ENCODE data around the gene DCAKD. TPM values are rescaled to one million over a fixed set of nuclear protein-coding genes. Genes with fewer than 3 reads are reported as not detected.

DCAKD gene
- total RNA-seq, 4 donors from 2014 or later: 47.7 to 53.2 (median 49.5) TPM

- Histone ChIP-seq H3K27me3 (peaks cover 0 to 25% of the 10 kb centered on the region in 2 donors), H3K4me1 (no peaks in the 10 kb centered on the region), H3K4me3 (no peak overlapping the region), H3K9me3 (no peaks in the 10 kb centered on the region), H3K27ac (no peak overlapping the region), H3K36me3 (no peaks in the 10 kb centered on the region)
- no peak for DNase-seq (ENCODE audit: low spot score in 2 of 2)
- TF ChIP-seq EP300 (IDR thresholded peaks at IDR 0.05): no peak
- no peak for TF ChIP-seq POLR2A (IDR thresholded peaks at IDR 0.05)
- TF ChIP-seq CTCF (IDR thresholded peaks at IDR 0.05): no peak
- WGBS, 2 donors: 52 to 69% methylated on average over 9 of the region's 9 CpGs
These were observed 71.9 kb downstream of the DCAKD start for GRCh38 chr17:44979426-44979995.

DNA sequence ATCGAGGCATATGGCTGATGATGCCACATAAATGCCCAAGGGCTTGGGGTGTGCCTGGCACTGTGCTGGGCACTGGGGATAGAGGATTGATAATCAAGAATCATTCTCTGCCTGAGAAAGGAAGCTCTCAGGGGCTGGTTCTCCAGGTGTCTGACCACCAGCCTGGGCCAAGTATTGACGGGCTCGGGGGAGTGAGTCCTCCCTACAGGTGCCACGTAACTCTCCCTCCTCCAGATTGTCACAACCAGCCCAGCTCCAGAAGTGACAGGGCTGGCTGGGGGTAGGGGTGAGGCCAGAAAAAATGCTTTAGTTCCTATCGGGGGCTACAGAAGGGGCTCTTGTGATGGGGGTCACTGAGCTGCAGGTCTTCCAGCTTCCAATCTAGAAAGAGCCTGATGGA, 72.6 kb downstream of the DCAKD start:
- TF ChIP-seq POLR2A (IDR thresholded peaks at IDR 0.05) (no peak), EP300 (IDR thresholded peaks at IDR 0.05) (no peak), CTCF (IDR thresholded peaks at IDR 0.05) (no peak)
- Histone ChIP-seq H3K9me3 (no peaks in the 10 kb centered on the region), H3K27ac (no peak overlapping the region), H3K4me1 (no peaks in the 10 kb centered on the region), H3K27me3 (peaks cover 0 to 29% of the 10 kb centered on the region in 2 donors), H3K36me3 (no peaks in the 10 kb centered on the region), H3K4me3 (no peak overlapping the region)
- DNase-seq (ENCODE audit: low spot score in 2 of 2): no peak
- WGBS, 2 donors: 91 to 98% methylated on average over 5 of the region's 5 CpGs

DNA sequence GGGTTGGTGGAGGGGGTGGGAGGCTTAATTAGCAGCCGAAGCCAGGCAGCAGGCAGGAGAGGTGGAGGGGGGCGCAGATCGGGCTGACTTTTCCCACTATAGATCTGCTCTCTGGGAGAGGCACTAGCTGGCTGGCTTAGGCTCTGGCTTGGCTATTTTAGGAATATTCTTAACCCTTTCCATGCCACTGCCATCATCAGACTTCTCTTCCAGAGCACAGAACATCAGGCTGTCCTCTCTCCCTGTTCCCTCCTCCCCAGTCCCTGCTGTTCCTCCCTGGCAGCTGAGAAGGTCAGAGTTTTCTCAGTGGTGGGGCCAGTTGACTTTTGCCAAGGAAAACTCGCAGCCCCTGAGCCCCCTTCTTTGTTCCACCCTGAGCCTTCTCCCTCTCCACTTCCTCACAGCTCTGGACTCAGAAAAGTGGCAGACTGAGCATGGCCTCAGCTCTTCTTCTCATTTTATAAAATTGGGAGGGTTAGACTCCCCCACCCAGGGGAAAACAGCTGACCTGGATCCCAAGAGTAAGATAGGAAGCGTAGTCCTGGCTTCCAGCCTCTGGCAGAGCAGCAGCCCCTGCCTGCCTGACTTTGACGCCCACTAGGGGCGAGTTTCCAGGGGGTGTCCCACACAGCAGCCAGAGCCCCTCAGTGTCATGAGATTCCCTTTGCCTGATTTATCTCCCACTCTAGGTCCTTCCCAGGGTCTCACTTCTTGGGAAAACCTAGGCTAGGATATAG, 73.5 kb downstream of the DCAKD start:
- TF ChIP-seq POLR2A (IDR thresholded peaks at IDR 0.05) (no peak), CTCF (IDR thresholded peaks at IDR 0.05) (no peak), EP300 (IDR thresholded peaks at IDR 0.05) (no peak)
- Histone ChIP-seq H3K9me3 (no peaks in the 10 kb centered on the region), H3K27me3 (peaks cover 0 to 29% of the 10 kb centered on the region in 2 donors), H3K27ac (no peak overlapping the region), H3K36me3 (no peaks in the 10 kb centered on the region), H3K4me1 (no peaks in the 10 kb centered on the region), H3K4me3 (no peak overlapping the region)
- no peak for DNase-seq (ENCODE audit: low spot score in 2 of 2)
- WGBS, 2 donors: 42 to 44% methylated on average over 7 of the region's 7 CpGs

GRCh38 chr17:44977065-44977464, 74.4 kb downstream of the DCAKD start:
- TF ChIP-seq CTCF (IDR thresholded peaks at IDR 0.05): no peak
- no peak for TF ChIP-seq EP300 (IDR thresholded peaks at IDR 0.05)
- TF ChIP-seq POLR2A (IDR thresholded peaks at IDR 0.05): no peak
- Histone ChIP-seq H3K36me3 (no peaks in the 10 kb centered on the region), H3K27me3 (peaks cover 0 to 29% of the 10 kb centered on the region in 2 donors), H3K9me3 (no peaks in the 10 kb centered on the region), H3K4me1 (no peaks in the 10 kb centered on the region), H3K4me3 (no peak overlapping the region), H3K27ac (no peak overlapping the region)
- WGBS, 2 donors: 65 to 77% methylated on average over 3 of the region's 3 CpGs
- no peak for DNase-seq (ENCODE audit: low spot score in 2 of 2)

- TF ChIP-seq EP300 (IDR thresholded peaks at IDR 0.05) (no peak), POLR2A (IDR thresholded peaks at IDR 0.05) (no peak), CTCF (IDR thresholded peaks at IDR 0.05) (no peak)
- Histone ChIP-seq H3K4me1 (no peaks in the 10 kb centered on the region), H3K27ac (no peak overlapping the region), H3K4me3 (no peak overlapping the region), H3K9me3 (no peaks in the 10 kb centered on the region), H3K27me3 (peaks cover 0 to 29% of the 10 kb centered on the region in 2 donors), H3K36me3 (no peaks in the 10 kb centered on the region)
- DNase-seq (ENCODE audit: low spot score in 2 of 2): no peak
- 59 to 71% methylated on average over 12 to 13 of the region's 13 CpGs for WGBS, 2 donors
These were observed 75.2 kb downstream of the DCAKD start for GRCh38 chr17:44976206-44976605.
